NCI-H69 (cell line): ENCODE results near the gene HHAT.
A peak's percentile ranks its signal among the peaks of the same experiment; 100 is the strongest.
"Not testable (repeated sequence)": the region's sequence is repeated elsewhere in the genome, so short reads cannot be mapped to it uniquely, and the experiment has no call there.

Experiments
- DNase-seq: peaks from one replicate; lab custom pipeline; 2025; lab: John Stamatoyannopoulos, UW

The HHAT gene

DNA sequence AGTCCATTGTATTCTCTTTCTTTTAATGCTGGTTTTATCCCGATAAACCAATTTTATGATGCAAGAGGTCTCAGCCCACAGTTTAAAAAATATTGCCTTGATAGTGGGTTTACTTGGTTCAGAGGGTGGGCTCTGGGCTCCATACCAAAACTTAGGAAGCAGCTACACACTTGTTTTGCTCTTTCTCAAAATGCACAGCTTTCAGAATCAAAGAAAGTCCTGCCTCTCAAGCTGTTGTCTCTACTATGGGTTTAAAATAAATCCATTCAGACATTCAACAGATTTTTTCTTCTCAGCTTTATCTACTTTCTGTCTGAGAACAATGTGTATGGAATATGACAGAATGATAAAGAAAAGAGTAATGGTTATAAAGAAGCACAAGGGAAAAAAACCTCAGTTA lies 14.8 kb upstream of the HHAT start:
- DNase-seq = no peak

DNA sequence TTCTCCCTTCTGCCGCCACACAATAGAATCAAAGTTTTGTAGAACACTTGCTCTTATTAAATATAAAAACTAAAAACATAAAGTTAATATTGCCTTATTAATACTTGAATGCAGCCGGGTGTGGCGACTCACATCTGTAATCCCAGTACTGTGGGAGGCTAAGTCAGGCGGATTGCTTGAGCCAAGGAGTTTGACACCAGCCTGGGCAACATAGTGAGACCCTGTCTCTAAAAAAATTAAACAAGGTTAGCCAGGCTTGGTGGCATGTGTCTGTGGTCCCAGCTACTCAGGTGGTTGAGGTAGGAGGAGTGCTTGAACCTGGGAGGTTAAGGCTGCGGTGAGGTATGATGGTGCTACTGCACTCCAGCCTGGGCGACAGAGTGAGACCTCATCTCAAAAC lies 13.2 kb upstream of the HHAT start:
- DNase-seq = no peak

DNA sequence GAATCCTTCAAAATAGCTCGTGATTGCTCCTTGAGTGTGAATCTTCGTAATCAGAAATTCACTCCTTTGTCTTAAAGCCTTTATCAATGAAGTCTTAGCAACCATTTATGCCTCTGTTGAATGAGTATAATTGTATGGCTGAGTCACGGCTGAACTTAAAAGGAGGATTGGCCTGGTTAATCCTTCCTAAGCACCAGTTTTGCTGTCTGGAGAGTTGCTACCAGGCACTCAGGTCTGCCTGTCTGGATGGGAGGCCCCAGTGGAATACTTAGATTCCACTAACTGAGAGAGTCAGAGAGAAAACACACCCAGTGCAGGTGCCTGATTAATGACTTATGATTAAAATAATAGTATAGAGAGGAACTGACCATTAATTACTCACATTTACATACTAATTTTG lies 7.6 kb upstream of the HHAT start:
- peak; percentile 97 for DNase-seq

DNA sequence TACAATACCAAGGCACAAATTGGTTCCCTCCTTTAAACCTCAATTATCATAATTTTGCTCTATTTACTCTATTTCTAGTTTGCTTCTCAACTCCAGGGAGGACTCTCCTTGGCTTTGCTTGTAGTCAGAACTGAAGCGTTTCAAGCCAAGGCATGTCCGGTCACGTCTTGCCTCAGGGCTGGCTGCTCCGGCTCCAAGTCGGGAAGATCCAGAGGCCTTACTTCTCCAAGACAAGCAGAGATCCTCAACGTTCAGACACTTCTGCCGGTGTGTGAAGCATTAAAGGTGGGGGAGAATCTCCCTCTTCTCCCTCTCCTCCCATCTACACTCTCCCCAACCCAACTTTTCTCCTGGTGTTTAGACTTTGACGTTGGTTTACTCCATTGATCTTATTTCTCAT lies 7.2 kb upstream of the HHAT start:
- peak; percentile 97 for DNase-seq

DNA sequence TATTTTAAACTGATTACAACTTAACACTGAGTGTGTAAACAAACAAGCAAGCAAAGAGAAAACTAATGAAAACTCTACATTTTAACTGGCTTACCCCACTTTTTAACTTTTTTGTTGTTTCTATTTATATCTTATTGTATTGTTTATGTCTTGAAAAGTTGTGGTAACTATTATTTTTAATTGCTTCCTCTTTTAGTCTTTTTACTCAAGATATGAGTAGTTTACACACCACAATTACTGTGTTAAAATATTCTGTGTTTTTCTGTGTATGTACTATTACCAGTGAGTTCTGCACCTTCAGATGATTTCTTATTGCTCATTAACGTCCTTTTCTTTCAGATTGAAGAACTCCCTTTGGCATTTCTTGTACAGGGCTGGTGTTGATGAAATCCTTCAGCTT lies 4.7 kb upstream of the HHAT start:
- no peak for DNase-seq

DNA sequence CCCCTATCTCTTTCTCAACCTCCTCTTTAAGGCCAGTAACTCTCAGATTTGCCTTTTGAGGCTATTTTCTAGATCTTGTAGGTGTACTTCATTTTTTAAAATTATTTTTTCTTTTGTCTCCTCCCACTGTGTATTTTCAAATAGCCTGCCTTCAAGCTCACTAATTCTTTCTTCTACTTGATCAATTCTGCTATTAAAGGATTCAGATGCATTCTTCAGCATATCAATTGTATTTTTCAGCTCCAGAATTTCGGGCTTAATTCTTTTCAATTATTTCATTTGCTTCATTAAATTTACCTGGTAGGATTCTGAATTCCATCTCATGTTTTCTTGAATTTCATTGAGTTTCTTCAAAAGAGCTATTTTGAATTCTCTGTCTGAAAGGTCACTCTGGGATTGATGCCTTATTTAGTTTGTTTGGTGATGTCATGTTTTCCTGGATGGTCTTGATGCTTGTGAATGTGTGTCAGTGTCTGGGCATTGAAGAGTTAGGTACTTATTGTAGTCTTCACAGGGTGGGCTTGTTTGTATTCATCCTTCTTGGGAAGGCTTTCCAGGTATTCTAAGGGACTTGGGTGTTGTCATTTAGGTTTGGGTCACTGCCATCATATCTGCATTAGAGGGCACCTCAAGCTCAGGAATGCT lies 3.6 kb upstream of the HHAT start:
- no peak for DNase-seq

DNA sequence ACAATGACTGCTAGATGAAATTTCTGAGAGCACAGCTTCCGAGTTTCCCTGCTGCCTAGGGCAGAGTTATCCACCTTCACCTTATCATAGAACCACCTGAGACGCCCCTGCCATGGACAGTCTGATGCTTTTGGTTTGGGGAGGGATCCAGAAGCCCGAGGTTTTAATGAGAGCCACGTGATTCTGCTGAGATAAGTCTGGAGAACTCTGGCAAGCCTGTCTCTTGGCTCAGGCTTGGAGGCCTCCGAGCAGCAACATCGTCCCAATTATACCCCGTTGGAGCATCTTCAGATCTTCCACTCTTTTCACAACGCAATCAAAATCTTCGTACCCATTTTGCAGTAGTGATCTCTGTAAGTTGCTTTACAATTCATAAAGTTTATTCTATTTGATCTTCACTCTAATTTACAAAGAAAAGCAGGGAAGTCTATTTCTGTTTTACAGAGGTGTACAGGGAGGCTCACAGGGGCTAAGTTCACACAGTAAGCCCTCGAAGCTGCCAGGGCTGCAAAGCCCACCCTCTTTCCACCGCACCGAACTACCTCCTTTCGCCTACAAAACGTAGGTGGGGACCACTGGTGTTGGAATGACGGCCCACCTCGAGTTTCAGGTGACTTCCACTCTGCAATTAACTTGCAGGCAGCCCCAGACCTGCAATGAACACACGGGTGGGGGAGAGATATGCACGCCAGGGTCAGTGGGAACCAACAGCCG lies 513 bp upstream of the HHAT start:
- peak; percentile 24 for DNase-seq

DNA sequence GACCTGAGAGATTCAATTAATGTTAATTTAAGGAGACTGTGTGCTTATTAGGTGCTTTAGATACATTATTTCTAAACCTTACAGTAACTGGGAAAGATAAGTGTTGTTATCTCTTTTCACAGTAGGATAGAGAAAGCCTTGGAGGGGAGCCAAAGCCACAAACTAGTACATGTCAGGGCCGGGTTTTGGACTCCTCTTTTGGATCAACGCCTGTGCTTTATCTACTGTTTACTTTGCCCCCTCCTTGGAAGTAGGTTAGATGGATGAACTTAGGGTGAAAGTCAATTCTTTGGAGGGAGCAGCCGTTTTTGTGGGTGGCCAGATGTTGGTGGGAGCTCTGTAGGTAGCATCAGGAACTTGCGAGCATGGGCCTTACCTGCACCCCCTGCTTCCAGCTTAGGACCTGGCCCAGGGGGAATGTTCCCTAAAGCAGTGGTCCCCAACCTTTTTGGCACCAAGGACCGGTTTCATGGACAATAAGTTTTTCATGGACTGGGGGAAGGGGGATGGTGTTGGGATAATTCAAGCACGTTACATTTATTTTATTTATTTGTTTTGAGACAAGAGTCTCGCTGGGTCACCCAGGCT lies 1.7 kb downstream of the HHAT start:
- DNase-seq = peak; percentile 21

DNA sequence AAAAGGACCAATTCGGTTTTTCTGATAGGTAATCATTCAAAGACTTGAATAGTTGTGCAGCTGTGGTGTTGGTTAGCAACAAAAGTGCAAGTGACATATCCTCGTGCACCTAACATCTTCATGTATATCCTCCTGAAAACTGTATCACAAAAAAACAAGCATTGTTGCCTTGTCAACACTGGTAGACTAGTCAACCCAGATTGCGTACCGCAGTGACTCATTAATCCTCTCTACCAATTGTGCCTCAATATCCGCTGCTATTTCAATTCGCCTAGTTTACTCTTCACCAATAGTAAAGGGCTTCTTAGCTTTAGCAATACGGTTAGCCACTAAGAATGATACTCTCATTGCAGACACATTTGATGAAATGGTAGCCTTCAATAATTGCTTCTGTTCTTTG lies 3.5 kb downstream of the HHAT start:
- DNase-seq = no peak

DNA sequence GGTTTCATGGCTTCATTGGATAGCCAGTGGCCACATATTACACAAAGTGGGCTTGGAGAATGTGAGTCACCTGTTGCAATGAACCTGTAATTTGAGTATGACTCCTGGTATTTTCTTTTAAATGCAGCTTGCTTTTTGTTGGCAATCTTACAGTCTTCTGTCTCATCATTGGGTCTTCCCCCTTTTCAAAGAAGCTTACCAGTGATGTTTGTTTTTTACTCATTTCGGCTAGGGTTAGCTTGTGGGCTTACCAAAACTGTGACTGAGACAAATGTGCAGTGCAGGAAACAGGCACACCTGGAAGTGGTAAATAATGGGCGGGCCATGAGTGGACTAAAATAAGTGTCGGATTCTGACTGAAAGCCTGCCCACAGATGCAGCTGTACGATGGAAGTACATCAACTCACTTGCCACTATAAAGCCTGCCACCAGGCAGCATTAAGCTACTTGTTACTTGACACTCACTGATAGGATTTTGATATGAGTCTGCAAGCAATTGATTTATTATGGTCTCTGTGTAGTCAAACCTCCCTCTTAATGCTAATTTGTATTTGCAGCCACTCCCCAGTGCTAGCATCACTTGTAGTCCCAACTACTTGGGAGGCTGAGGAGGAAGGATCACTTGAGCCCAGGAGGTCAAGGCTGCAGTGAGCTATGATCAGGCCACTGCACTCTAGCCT lies 4.2 kb downstream of the HHAT start:
- peak; percentile 70 for DNase-seq

DNA sequence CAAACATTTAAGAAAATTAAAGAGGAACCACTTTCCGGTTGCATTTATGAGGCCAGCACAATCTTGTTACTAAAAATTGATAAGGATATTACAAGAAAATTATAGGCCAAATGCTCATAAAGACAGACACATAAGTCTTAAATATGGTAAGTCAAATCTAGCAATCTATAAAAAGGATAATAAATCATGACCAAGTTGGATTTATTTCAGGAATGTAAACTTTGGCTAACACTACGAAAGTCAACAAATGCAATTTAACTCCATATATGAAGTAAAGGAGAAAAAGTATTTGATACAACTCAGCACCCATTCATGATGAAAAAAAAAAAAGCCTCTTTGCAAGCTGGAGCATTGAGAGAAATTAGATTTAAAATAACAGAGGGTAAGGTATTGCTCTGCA lies 6.3 kb downstream of the HHAT start:
- no peak for DNase-seq

DNA sequence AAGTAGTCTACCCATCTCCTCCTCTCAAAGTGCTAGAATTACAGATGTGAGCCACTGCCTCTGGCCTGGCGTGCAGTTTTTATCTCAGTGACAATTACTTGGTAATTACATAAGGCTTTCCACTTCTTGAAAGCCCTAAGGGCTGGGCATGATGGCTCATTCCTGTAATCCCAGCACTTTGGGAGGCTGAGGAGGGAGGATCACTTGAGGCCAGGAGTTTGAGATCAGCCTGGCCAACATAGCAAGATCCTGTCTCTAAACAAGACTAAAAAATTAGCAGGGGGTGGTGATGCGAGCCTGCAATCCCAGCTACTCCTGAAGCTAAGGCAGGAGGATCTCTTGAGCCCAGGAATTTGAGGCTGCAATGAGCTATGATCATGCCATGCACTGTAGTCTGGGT lies 7.7 kb downstream of the HHAT start:
- DNase-seq = no peak

DNA sequence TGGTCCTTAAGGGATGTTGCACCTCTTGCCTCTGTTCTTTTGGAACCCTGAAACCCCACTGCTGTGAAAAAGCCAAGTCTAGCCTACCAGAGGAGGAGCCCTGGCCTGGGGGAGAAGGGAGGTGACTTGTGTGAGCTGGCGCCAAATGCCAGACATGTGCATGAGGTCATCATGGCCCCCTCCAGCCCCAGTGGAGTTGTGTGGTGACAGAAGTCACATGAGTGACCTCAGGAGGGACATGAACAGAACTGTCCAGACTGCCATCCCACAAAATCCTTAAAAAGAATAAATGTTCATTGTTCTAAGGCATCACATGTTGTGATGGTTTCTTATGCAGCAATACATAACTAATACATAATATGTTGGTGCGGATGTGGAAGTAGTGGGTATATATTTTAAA lies 10.8 kb downstream of the HHAT start:
- no peak for DNase-seq

DNA sequence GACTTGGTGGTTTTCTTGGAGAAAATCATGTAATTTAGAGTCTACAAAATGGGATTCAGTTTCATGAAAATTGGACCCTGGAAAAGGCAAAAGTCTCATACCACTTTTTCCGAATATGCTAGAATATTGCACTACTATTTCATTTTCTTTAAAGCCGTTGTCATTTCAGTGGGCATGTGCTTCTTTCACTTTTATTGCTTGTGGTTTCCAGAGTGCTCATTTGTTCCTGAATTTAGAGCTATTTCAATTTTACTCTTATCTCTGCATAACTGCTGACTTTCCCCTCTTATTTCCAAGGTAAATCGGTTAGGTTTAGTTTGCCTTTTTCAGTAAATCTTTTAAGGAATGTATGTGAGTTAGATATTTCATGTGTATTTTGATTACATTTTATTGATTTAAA lies 11.6 kb downstream of the HHAT start:
- no peak for DNase-seq

DNA sequence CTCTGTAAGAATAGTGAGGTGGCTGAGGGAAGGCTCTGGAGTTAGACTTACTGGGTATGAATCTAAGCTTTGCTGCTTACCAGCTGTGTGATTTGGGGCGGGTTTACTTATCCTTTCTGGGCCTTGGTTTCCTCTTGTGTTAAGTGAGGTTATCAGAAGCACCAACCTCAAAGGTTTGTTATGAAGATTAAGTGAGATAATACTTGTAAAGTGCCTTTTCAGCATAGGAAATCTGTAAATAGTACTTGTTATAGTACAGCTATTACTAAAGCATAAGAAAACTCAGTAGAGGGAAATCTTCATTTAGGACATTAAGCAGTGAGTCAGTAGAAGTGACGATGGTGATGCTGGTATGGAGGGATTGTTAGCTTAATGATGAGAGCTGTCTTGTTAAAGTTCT lies 12.1 kb downstream of the HHAT start:
- no peak for DNase-seq

DNA sequence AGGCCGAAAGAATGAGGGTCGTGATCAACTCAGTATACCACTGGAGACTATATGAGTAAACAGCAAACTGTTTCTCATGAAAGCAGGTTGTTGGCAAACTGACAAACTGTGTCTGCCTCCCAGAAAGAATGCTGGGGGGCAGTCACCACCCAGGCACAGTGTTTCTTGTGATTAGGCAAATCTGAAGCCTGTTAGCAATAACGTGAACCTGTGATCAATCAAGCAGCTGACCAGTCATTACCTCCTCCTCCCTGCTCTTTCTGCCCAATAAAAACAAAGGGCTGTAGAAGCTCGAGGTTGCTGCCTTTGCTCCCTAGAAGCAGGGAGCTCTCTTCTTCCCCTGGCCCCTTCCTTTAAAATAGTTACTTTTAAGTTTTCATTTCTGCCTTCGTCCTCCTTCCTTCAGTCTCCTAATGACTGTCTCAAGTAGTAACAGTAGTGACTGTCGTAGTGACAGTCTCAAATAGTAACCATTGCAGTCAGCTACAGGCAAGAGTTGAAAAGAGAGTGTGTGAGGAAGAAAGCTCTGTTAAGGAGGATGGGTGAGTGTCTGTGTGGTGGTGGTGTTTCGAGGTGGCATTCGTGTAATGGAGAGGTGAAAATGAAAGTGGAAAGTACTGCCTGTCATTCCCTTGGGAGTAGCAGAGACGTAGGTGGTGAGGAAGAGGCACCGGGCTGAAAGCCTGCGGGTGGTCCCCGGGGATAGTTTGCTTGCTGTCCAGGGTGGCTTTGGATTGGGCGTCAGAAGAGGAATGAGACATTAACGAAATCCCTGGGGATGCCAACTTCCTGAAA lies 14.5 kb downstream of the HHAT start:
- DNase-seq = peak; percentile 78

DNA sequence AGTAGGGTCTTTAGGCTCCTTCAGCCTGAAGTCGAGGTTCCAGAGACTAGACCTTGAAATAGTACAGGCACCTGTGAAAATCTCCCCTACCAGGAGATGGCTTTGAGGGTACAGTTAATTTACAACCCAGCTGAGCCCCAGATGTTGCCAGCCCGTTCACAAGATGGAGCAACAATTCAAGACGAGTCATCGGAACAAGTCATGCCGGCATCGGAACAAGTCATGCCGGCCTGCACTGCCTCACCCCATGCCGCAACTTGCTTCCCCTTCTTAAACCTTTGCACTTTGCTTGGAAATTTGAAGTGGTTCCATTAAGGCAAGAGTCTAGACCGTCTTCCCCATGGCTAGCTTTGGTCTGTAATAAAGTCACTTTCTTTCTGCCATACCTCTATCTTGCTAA lies 16.0 kb downstream of the HHAT start:
- no peak for DNase-seq

DNA sequence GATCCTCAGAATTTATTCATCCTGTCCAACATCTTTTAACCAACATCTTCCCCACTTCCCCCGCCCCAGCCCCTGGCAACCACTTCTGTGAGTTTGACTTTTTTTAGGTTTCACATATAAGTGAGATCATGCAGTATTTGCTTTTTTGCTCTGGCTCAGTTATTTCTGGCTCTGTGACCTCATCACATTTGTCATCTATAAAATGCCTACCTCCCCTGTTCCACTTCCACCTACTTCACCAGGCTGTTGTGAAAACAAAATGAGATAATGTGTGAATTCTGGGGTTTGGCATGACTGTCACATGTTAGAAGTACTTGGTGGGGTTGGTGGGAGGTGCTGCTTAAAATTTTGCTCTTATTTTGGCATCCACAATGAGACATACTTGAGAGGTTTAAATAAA lies 18.4 kb downstream of the HHAT start:
- no peak for DNase-seq

DNA sequence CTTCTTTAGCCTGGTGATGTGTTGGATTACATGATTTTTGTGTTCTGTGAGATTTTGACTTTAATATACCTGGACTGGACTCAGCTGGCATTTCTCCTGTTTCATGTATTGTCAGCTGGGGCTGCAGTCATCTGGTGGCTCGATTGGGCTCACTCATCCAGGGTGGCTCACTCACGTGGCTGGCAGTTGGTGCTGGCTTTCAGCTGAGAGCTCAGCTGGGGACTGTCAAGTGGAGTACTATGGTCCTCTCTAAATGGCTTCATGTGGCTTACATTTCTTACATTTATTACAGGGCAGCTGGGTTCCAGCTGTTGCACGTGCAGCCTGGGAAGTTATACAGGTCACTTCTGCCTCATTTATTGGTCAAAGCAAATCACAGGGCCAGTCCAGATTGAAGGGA lies 22.8 kb downstream of the HHAT start:
- no peak for DNase-seq

DNA sequence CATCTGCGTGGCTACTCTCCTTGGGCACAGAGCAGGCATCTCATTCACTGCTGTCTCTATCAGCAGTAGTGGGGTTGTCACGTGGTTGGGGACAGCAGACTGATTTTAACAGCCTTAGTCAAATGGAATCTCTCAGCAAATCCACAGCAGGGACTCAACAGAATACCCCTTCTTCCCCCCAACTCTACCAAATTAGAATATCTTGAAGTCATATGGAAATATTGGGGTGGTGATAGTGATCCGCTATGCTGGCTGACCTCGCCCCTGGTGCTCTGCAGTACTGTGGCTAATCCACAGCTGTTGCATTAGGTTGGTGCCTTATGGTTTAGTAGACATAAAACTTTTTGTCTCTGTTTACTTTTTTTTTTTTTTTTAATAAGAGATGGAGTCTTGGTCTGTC lies 23.9 kb downstream of the HHAT start:
- no peak for DNase-seq

DNA sequence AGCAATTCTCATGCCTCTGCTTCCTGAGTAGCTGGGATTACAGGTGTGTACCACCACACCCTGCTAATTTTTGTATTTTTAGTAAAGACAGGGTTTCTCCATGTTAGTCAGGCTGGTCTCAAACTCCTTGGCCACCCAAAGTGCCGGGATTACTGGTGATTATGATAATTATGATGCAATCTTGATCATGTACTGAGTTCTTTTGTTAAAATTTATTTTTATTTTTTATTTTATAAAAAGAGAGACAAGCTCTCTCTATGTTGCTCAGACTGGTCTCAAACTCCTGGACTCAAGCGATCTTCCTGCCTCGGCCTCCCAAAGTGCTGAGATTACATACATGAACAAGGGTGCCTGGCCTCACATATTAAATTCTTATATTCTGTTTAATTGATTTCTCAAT lies 25.6 kb downstream of the HHAT start:
- not testable (repeated sequence) for DNase-seq

DNA sequence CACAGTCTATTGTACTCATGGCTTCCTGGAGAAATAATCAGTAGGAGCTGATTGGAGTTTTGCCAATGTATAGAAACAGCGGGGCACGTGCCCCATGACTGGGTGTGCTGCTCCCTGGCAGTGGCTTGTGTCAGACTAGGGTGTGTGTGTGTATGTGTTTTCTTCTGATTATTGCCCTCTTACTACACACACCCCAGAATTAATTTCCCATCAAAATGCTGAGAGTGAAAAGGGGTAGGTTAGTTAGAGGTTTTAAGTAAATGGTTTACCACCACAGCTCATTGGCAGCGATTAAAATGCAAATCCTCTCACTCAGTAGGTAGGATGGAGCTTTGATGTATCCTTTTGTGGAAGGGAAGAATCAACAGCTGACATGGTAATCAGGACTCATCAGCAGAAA lies 29.9 kb downstream of the HHAT start:
- peak; percentile 78 for DNase-seq
